RKO (cell line): Measurements from ENCODE around the gene VPS13C.
"Not testable (repeated sequence)": the region's sequence is repeated elsewhere in the genome, so short reads cannot be mapped to it uniquely, and the experiment has no call there.

ENCODE experiments used
- DNase-seq: peaks from one replicate; pipeline ENCODE4 v3.0.0-alpha.2; 2016; ENCODE audit warnings: low spot score

The VPS13C gene

DNA sequence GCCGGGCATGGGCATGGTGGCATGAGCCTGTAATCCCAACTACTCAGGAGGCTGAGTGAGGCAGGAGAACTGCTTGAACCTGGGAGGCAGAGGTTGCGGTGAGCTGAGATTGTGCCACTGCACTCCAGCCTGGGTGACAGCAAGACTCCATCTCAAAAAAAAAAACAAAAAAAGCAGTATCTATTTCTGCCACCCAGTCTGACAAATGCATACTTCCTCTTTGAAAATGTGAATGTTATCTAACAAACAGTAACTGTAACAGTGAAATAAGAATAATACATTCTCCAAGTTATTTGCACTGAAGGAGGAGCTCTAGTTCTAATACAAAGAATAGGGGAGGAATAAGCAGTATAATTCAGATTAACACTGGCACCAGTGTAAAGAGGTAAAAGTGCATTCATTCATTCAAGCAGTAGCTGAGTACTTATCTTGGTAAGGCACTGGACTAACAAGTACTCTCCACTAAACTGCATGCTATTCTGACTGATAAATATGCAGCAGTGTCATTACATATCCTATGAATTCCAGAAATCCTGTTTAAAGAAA is 12.9 kb downstream of the VPS13C start:
- DNase-seq: no peak

- DNase-seq: no peak
Observed at GRCh38 chr15:62046078-62046743, 14.0 kb downstream of the VPS13C start.

- peak; percentile 91 for DNase-seq
Observed at GRCh38 chr15:62035256-62035924, 24.9 kb downstream of the VPS13C start.

- no peak for DNase-seq
Observed at GRCh38 chr15:62027916-62028315, 32.3 kb downstream of the VPS13C start.

GRCh38 chr15:62027263-62027565 is 33.0 kb downstream of the VPS13C start:
- no peak for DNase-seq

DNA sequence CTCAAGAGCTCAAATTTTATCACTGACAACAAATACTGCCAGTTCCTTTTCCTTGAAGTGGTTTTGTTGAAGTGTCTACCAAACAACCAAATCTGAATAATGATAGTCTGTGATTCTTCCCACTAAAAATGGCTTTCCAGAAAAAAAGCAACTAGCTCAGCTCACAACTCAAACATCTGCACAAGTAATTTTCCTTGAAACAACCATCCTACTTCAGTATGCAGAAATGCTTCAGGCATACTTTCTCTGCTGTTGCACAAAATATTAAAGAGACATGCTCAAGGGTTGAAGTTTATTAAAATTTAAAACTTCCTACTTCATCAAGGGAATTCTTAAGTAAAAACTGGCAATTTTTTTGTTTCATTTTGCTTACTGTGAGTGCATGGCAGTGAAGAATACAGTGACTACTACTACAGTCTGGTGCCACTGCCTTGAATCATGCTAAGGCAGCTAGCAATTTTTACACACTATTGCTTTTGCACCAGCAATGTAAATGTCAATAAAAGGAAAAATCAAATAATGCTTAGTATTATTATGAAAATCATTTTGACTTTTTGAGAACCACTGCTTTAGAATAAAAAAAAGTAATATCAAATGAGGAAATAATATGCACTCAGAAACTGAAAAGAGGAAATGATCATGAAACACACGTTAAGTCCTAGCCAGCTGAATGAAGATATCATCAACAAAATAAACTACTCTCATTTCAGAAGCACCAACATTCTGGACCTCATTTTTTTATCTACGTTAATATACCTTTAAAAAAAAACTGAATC is 33.6 kb downstream of the VPS13C start:
- DNase-seq: no peak

DNA sequence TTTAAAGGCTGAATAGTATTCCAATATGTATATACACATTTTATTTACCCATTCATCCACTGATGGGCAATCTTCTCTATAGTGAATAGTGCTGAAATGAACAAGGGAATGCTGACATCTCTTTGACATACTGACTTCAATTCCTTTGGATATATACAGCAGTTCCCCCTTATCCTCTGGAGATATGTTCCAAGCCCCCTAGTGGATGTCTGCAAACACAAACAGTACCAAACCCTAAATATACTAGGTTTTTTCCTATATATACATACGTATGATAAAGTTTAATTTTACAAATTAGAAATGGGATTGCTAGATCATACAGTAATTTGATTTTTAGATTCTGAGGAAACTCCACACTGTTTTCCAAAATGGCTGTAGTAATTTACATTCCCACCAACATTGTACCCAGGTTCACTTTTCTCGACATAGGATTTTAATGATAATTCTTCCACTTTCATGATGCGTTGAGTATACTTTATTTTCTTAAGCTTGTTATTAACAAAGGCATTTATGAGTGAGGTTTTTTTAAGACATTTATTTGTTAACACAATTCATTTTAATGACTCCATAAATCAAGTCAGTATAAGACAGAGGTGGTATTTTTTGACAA is 38.2 kb downstream of the VPS13C start:
- peak; percentile 20 for DNase-seq

- peak; percentile 48 for DNase-seq
Observed at GRCh38 chr15:62020576-62021160, 39.6 kb downstream of the VPS13C start.

- not testable (repeated sequence) for DNase-seq
Observed at GRCh38 chr15:62005354-62005753, 54.9 kb downstream of the VPS13C start.

- no peak for DNase-seq
Observed at GRCh38 chr15:61997786-61998185, 62.5 kb downstream of the VPS13C start.

- no peak for DNase-seq
Observed at GRCh38 chr15:61996056-61996635, 64.1 kb downstream of the VPS13C start.

GRCh38 chr15:61994216-61994615 is 66.0 kb downstream of the VPS13C start:
- DNase-seq: no peak

DNA sequence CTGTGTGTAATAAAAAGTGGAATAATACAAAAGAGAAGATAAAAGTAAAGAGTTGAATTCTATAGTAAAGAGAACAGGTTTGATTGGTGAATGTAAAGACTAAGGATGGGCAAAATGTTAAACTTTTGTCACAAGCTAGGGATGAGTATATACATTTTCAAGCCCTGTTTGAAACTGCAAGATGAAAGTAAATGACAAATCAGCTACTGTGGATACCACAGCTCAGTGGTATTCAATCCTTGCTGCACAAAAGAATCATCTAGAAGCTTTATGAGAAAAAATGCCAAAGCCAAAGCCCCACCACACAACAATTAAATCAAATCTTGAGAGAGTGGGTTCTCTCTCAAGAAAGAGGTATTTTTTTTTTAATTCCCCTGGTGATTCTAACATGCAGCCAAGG is 67.7 kb downstream of the VPS13C start:
- no peak for DNase-seq

GRCh38 chr15:61989667-61990066 is 70.6 kb downstream of the VPS13C start:
- DNase-seq: peak; percentile 40

DNA sequence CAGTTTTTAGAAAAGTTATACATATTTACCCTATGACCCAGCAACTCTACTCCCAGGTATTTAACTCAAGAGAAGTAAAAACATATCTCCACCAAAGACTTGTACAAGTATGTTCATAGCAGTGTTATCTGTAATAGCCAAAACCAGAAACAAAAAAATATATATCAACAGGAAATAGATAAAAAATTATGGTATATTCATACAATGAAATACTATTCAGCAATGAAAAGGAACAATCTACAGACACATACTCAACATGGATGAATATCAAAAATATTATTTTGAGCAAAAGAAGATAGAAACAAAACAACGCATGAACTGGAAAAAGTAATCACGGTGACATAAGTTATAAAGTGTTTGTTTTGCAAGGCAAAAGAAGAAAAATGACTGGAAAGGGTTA is 72.4 kb downstream of the VPS13C start:
- DNase-seq: no peak

- no peak for DNase-seq
Observed at GRCh38 chr15:61983081-61983480, 77.2 kb downstream of the VPS13C start.

DNA sequence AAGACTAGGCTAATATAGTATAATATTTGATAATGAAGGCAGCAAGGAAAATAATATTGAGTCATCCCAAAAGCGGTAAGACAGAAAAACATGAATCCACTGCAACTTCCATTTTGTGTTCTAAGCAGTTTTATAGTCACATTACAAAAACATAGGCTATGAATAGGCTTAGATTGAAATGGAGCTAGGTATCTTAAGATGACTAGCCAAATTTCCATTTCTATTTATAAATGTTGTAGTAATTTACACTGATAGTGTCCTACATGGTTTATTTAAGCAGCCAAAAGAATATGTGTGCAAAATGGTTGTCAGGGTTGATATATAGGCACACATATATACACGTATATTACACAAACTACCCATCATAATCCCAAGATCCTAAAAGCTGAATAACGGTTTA is 82.0 kb downstream of the VPS13C start:
- DNase-seq: no peak

GRCh38 chr15:61974759-61975158 is 85.5 kb downstream of the VPS13C start:
- DNase-seq: peak; percentile 57

DNA sequence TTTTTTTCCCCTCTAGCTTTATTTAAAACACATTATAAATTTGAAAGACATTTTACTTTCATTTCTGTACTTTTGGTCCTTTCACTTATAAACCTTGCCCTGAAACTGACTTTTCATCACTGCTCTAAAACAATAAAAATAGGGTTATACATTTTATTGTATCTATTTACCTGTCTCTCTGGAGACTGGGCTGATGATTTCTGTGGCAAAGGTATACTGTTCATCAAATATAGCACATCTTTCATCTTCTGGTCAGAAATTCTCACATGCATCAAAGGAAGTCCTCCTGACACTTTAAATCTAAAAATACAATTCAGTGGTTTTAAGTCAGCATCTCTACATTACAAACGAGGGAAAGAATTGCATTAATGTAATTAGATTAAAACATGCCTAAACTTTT is 86.1 kb downstream of the VPS13C start:
- DNase-seq: no peak

GRCh38 chr15:61951949-61952348 is 108.3 kb downstream of the VPS13C start:
- no peak for DNase-seq

GRCh38 chr15:61946778-61947177 is 113.5 kb downstream of the VPS13C start:
- DNase-seq: peak; percentile 23

DNA sequence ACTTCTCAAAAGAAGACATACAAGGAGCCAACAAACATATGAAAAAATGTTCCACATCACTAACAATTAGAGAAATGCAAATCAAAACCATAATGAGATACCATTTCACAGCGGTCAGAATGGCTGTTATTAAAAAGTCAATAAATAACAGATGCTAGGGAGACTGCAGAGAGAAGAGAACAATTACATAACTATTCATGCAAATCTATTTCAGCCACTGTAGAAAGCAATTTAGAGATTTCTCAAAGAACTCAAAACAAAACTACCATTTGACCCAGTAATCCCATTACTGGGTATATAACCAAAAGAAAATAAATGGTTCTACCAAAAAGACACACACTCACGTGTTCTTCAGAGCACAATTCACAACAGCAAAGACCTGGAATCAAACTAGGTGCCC is 116.3 kb downstream of the VPS13C start:
- no peak for DNase-seq
